Endothelial cell of umbilical vein (primary cell): ENCODE results near the gene KCNIP3. TPM values are rescaled to one million over a fixed set of nuclear protein-coding genes. Genes with fewer than 3 reads are reported as not detected.

Experiments used
- BruUV-seq: library from RNA; stranded (reverse); fragments of 400-500 nt; replicated peaks from 2 replicates; lab custom pipeline; 2021; lab: Mats Ljungman, UMichigan
- CTCF ChIA-PET: fragments of 300-600, 350-600 bp; sonication (Branson Sonifier 250); formaldehyde crosslinking; loops from one replicate; lab custom pipeline; 2021; ENCODE audit warnings: antibody characterized with exemption, inconsistent platforms; lab: Charles Lee
- POLR2A ChIA-PET: fragments of 300-600, 350-600 bp; sonication (Branson Sonifier 250); formaldehyde crosslinking; loops from one replicate; lab custom pipeline; 2021; ENCODE audit warnings: antibody characterized with exemption, inconsistent platforms; lab: Charles Lee
- DNase-seq: peaks from one replicate; pipeline ENCODE4 v3.0.0-alpha.2; 2011; ENCODE audit warnings: low read depth, low spot score
- FAIRE-seq: peaks from 2 replicates; lab custom pipeline; 2011; peaks lifted over from hg19 to GRCh38; lab: Jason Lieb, UNC
- H2AFZ ChIP-seq: 2 replicates; pipeline ENCODE4 v1.6.0; 2012; ENCODE audit warnings: low read depth, low read length, control low read depth, inconsistent platforms
- H3K27ac ChIP-seq: 2 replicates; pipeline ENCODE4 v1.5.1; 2011; ENCODE audit warnings: low read depth, mild to moderate bottlenecking, control low read depth, low read length, moderate library complexity; ENCODE audit not compliant: insufficient read depth
- H3K27me3 ChIP-seq, 2 experiments: 2 replicates each; pipeline versions ENCODE4 v1.6.0 to v1.6.1; 2011; ENCODE audit warnings: low read length in 2 of 2, mixed read lengths in 1 of 2; ENCODE audit not compliant: control insufficient read depth in 2 of 2, insufficient read depth in 2 of 2
- H3K36me3 ChIP-seq, 2 experiments: 2 replicates in 1 of 2; 3 replicates in 1 of 2; pipeline ENCODE4 v1.5.1; 2011; ENCODE audit warnings: low read length in 2 of 2, mild to moderate bottlenecking in 1 of 2, moderate library complexity in 1 of 2; ENCODE audit not compliant: control insufficient read depth in 2 of 2, insufficient read depth in 2 of 2; ENCODE audit errors: extremely low read depth in 1 of 2
- H3K4me1 ChIP-seq: 3 replicates; pipeline ENCODE4 v1.5.1; 2011; ENCODE audit warnings: mild to moderate bottlenecking, low read length; ENCODE audit not compliant: control insufficient read depth, insufficient read depth; ENCODE audit errors: extremely low read depth
- H3K4me2 ChIP-seq: 2 replicates; pipeline ENCODE4 v1.6.1; 2011; ENCODE audit warnings: low read length, control low read depth, mixed read lengths; ENCODE audit not compliant: insufficient read depth
- H3K4me3 ChIP-seq, 3 experiments: fragments of 200-600 bp in 1 of 3; sonication (generic), shearing (Covaris generic) in 1 of 3; replicated peaks in 1 of 3; 2 replicates each; pipeline ENCODE4 v1.5.1; 2011 to 2016; ENCODE audit warnings: control low read depth in 3 of 3, low read length in 3 of 3, mild to moderate bottlenecking in 2 of 3, inconsistent platforms in 1 of 3, low read depth in 1 of 3, moderate library complexity in 1 of 3; ENCODE audit not compliant: insufficient read depth in 1 of 3
- H3K79me2 ChIP-seq: 2 replicates; pipeline ENCODE4 v1.6.0; 2012; ENCODE audit warnings: low read length, inconsistent platforms; ENCODE audit not compliant: control insufficient read depth, insufficient read depth
- H3K9ac ChIP-seq: replicated peaks from 2 replicates; pipeline ENCODE3; 2011; ENCODE audit warnings: low read length, control low read depth; ENCODE audit not compliant: insufficient read depth; ENCODE audit errors: extremely low read depth
- H3K9me1 ChIP-seq: replicated peaks from 3 replicates; pipeline ENCODE4 v1.6.0; 2011; ENCODE audit warnings: mild to moderate bottlenecking, low read length; ENCODE audit not compliant: control insufficient read depth, insufficient read depth; ENCODE audit errors: extremely low read depth
- H3K9me3 ChIP-seq: replicated peaks from 2 replicates; pipeline ENCODE4 v1.5.1; 2012; ENCODE audit warnings: low read length, inconsistent platforms; ENCODE audit not compliant: control insufficient read depth, insufficient read depth
- H4K20me1 ChIP-seq: replicated peaks from 2 replicates; pipeline ENCODE3; 2011; ENCODE audit warnings: mild to moderate bottlenecking, low read length; ENCODE audit not compliant: control insufficient read depth, insufficient read depth; ENCODE audit errors: extremely low read depth
- EZH2 ChIP-seq: IDR thresholded peaks from 2 replicates; pipeline ENCODE4 v1.6.1; 2012; ENCODE audit warnings: borderline replicate concordance, low read depth, mild to moderate bottlenecking, moderate library complexity, low read length, inconsistent platforms; ENCODE audit not compliant: severe bottlenecking
- GATA2 ChIP-seq: IDR thresholded peaks from 2 replicates; pipeline ENCODE4 v1.7.0; 2011; ENCODE audit warnings: low read depth, mild to moderate bottlenecking, moderate library complexity, mixed read lengths, low read length; ENCODE audit not compliant: insufficient read length, insufficient read depth
- JUN ChIP-seq: IDR thresholded peaks from 2 replicates; pipeline ENCODE4 v1.6.1; 2011; ENCODE audit warnings: borderline replicate concordance, low read depth; ENCODE audit not compliant: insufficient read length, insufficient read depth
- MYC ChIP-seq: IDR thresholded peaks from one replicate; pipeline ENCODE4 v1.6.1; 2011; ENCODE audit warnings: mild to moderate bottlenecking, low read depth, low read length
- POLR2A ChIP-seq: IDR thresholded peaks from 2 replicates; pipeline ENCODE4 v1.6.1; 2012; ENCODE audit warnings: low read depth, mild to moderate bottlenecking, control low read depth, low read length
- dilution Hi-C: fragments of 300-500 bp; cut with MboI; formaldehyde crosslinking; loops from one replicate; pipeline ENCODE4 v1.15.0; 2019; ENCODE audit warnings: low sequenced_read_pairs; ENCODE audit not compliant: extremely low pct_ligation_motif_present
- intact Hi-C: fragments of 100-400 bp; cut with micrococcal nuclease; formaldehyde crosslinking; loops from one replicate; pipeline ENCODE4 v1.10.0; 2022
- polyA plus RNA-seq, 4 experiments: library from polyadenylated mRNA; depleted of rRNA in 3 of 4; stranded (reverse) in 3 of 4; unstranded in 1 of 4; fragments of >200 nt; gene quantifications; 2 replicates each; pipeline versions ENCODE4 v1.2.1 to v1.2.3, GENCODE V29; 2011 to 2012; ENCODE audit warnings: missing spikeins in 1 of 4
- total RNA-seq: library from RNA; stranded (reverse); gene quantifications from 2 replicates; pipeline ENCODE4 v1.2.3, GENCODE V29; 2021
- TF ChIP-seq, protein P1 (sequence below): IDR thresholded peaks from 2 replicates; pipeline ENCODE4 v1.6.1; 2011; ENCODE audit not compliant: insufficient read depth, insufficient read length
- TF ChIP-seq, protein P2 (sequence below), 2 donors: IDR thresholded peaks; 1 replicate in 1 of 2; 2 replicates in 1 of 2; pipeline ENCODE4 v1.5.1; 2011; ENCODE audit warnings: low read length in 2 of 2, mild to moderate bottlenecking in 2 of 2, moderate library complexity in 2 of 2, control low read depth in 1 of 2, inconsistent platforms in 1 of 2, low read depth in 1 of 2; ENCODE audit not compliant: insufficient read depth in 1 of 2; ENCODE audit errors: extremely low read depth in 1 of 2

KCNIP3 gene
- total and polyA plus RNA-seq, 2 donors (not counting 3 experiments of a cell fraction or from before 2014, with no cell fraction given): 0.12 to 0.62 TPM

DNA sequence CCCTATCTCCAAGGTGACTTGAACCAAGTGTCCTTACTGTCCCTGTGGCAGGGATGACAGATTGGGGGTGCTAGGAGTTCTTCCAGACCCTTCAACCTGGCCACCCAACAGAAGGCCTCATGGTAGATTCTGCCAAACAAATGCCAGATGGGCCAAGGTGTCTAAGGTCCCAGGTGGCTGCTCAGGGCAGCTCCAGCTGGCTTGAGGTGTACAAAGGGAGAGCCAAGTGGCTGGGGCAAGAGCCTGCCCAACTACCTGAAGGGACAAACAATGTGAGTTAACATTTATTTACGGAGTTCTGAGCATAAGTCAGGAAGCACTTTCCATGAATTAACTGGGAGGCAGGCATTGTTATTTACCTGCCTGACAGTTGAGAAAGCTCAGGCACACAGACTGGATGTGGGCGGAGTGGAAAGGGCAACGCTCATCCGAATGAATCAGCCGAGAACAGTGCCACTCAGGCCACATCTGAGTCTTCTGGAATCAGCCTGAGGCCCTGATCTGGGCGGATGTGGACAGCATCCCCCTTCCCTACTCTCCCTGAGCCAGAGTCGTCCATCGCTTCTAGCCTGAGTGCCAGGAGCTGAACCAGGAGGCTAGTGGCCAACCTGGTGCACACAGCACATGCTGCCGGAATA lies 4.4 kb upstream of the KCNIP3 start:
- TF ChIP-seq, protein P1, sequence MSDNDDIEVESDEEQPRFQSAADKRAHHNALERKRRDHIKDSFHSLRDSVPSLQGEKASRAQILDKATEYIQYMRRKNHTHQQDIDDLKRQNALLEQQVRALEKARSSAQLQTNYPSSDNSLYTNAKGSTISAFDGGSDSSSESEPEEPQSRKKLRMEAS: no peak
- TF ChIP-seq JUN: no peak
- no peak for TF ChIP-seq EZH2
- TF ChIP-seq, protein P2, sequence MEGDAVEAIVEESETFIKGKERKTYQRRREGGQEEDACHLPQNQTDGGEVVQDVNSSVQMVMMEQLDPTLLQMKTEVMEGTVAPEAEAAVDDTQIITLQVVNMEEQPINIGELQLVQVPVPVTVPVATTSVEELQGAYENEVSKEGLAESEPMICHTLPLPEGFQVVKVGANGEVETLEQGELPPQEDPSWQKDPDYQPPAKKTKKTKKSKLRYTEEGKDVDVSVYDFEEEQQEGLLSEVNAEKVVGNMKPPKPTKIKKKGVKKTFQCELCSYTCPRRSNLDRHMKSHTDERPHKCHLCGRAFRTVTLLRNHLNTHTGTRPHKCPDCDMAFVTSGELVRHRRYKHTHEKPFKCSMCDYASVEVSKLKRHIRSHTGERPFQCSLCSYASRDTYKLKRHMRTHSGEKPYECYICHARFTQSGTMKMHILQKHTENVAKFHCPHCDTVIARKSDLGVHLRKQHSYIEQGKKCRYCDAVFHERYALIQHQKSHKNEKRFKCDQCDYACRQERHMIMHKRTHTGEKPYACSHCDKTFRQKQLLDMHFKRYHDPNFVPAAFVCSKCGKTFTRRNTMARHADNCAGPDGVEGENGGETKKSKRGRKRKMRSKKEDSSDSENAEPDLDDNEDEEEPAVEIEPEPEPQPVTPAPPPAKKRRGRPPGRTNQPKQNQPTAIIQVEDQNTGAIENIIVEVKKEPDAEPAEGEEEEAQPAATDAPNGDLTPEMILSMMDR (IDR thresholded peaks at IDR 0.05; ENCODE audit: extremely low read depth in 1 of 2, insufficient read depth in 1 of 2, low read depth in 1 of 2, low read length in 2 of 2): no peak
- TF ChIP-seq GATA2: no peak
- no peak for TF ChIP-seq POLR2A
- no peak for TF ChIP-seq MYC
- CTCF ChIA-PET: no interaction called here
- no peak for FAIRE-seq

More for the DNA sequence above, 4.4 kb upstream of the KCNIP3 start:
- Histone ChIP-seq H3K9me1 (no peaks in the 10 kb centered on the region), H3K4me1 (no peaks in the 10 kb centered on the region), H3K4me2 (no peak overlapping the region), H3K36me3 (no peaks in the 10 kb centered on the region), H3K4me3 (no peak overlapping the region), H3K9me3 (no peaks in the 10 kb centered on the region), H3K9ac (no peak overlapping the region), H3K27ac (no peak overlapping the region), H2AFZ (no peak overlapping the region), H3K79me2 (no peaks in the 10 kb centered on the region), H4K20me1 (no peaks in the 10 kb centered on the region), H3K27me3 (no peaks in the 10 kb centered on the region)
- dilution Hi-C loops (no loop called here), intact Hi-C loops (no loop called here)
- no peak for DNase-seq
- POLR2A ChIA-PET: no interaction called here
- no TSS peak for BruUV-seq
